WTC11 (cell line): Measurements from ENCODE around the gene ANP32E. TPM values are rescaled to one million over a fixed set of nuclear protein-coding genes. Genes with fewer than 3 reads are reported as not detected.
A peak's percentile ranks its signal among the peaks of the same experiment; 100 is the strongest.

Experiments used
- ATAC-seq: fragments of 200-7000 bp; cut with Tn5 transposase; 2 replicates; pipeline ENCODE4 v1.10.0; 2021; ENCODE audit warnings: mild to moderate bottlenecking, moderate library complexity
- CTCF ChIA-PET: fragments of 300-600 bp; sonication (Branson Sonifier 250); formaldehyde crosslinking; loops from one replicate; lab custom pipeline; 2021; ENCODE audit warnings: antibody characterized with exemption; lab: Charles Lee
- POLR2A ChIA-PET: fragments of 350-600 bp; sonication (Branson Sonifier 250); formaldehyde crosslinking; loops from one replicate; lab custom pipeline; 2021; ENCODE audit warnings: antibody characterized with exemption; lab: Charles Lee
- DNase-seq: peaks from one replicate; pipeline ENCODE4 v3.0.0; 2021; ENCODE audit warnings: low spot score
- H3K27ac Mint-ChIP-seq: 2 replicates; pipeline ENCODE4 v1.8.0; 2021; ENCODE audit warnings: mixed read lengths
- H3K27me3 Mint-ChIP-seq: 2 replicates; pipeline ENCODE4 v1.8.0; 2021; ENCODE audit warnings: low read depth, mild to moderate bottlenecking, moderate library complexity, mixed read lengths
- H3K36me3 Mint-ChIP-seq: 2 replicates; pipeline ENCODE4 v1.8.0; 2021; ENCODE audit warnings: mixed read lengths
- H3K4me1 Mint-ChIP-seq: 2 replicates; pipeline ENCODE4 v1.8.0; 2022; ENCODE audit warnings: mixed read lengths
- H3K4me3 Mint-ChIP-seq: 2 replicates; pipeline ENCODE4 v1.8.0; 2021; ENCODE audit warnings: mild to moderate bottlenecking, moderate library complexity, mixed read lengths
- H3K9me3 Mint-ChIP-seq: 2 replicates; pipeline ENCODE4 v1.8.0; 2021; ENCODE audit warnings: mixed read lengths
- ATF1 ChIP-seq: sonication (generic); formaldehyde crosslinking; IDR thresholded peaks from 2 replicates; pipeline ENCODE4 v1.8.1; 2023; ENCODE audit warnings: mild to moderate bottlenecking, moderate library complexity, missing genetic modification reagents
- CREM ChIP-seq: sonication (generic); formaldehyde crosslinking; IDR thresholded peaks from 2 replicates; pipeline ENCODE4 v1.8.1; 2022; ENCODE audit warnings: mild to moderate bottlenecking, missing genetic modification reagents, moderate library complexity
- FOXK1 ChIP-seq: sonication (generic); formaldehyde crosslinking; IDR thresholded peaks from 2 replicates; pipeline ENCODE4 v1.8.0; 2022; ENCODE audit warnings: mild to moderate bottlenecking, moderate library complexity, missing genetic modification reagents
- FOXP4 ChIP-seq: sonication (generic); formaldehyde crosslinking; IDR thresholded peaks from 2 replicates; pipeline ENCODE4 v1.8.0; 2022; ENCODE audit warnings: mild to moderate bottlenecking, missing genetic modification reagents
- GABPB1 ChIP-seq: sonication (generic); formaldehyde crosslinking; IDR thresholded peaks from 2 replicates; pipeline ENCODE4 v1.8.1; 2023; ENCODE audit warnings: mild to moderate bottlenecking, missing genetic modification reagents
- HMGXB4 ChIP-seq: sonication (generic); formaldehyde crosslinking; IDR thresholded peaks from 2 replicates; pipeline ENCODE4 v1.8.1; 2023; ENCODE audit warnings: mild to moderate bottlenecking, moderate library complexity, missing genetic modification reagents
- NR2C2 ChIP-seq: sonication (generic); formaldehyde crosslinking; IDR thresholded peaks from 2 replicates; pipeline ENCODE4 v1.8.0; 2022; ENCODE audit warnings: mild to moderate bottlenecking, missing genetic modification reagents
- PRRX2 ChIP-seq: fragments of 250-450 bp; sonication (Bioruptor Pico); IDR thresholded peaks from 2 replicates; pipeline ENCODE4 v1.8.0; 2021; ENCODE audit warnings: mild to moderate bottlenecking
- SP1 ChIP-seq: sonication (generic); formaldehyde crosslinking; conservative IDR thresholded peaks from 2 replicates; pipeline ENCODE4 v1.8.1; 2022; ENCODE audit warnings: missing genetic modification reagents
- TEAD1 ChIP-seq: sonication (generic); formaldehyde crosslinking; IDR thresholded peaks from 2 replicates; pipeline ENCODE4 v1.8.0; 2022; ENCODE audit warnings: mild to moderate bottlenecking, missing genetic modification reagents
- USF1 ChIP-seq: sonication (generic); formaldehyde crosslinking; IDR thresholded peaks from 2 replicates; pipeline ENCODE4 v1.8.0; 2022; ENCODE audit warnings: mild to moderate bottlenecking, missing genetic modification reagents
- USF2 ChIP-seq: sonication (generic); formaldehyde crosslinking; IDR thresholded peaks from 2 replicates; pipeline ENCODE4 v1.8.1; 2023; ENCODE audit warnings: mild to moderate bottlenecking, missing genetic modification reagents, moderate library complexity
- ZBTB43 ChIP-seq: sonication (generic); formaldehyde crosslinking; IDR thresholded peaks from 2 replicates; pipeline ENCODE4 v1.8.1; 2023; ENCODE audit warnings: mild to moderate bottlenecking, missing genetic modification reagents
- ZSCAN18 ChIP-seq: fragments of 250-450 bp; sonication (Bioruptor Pico); IDR thresholded peaks from 2 replicates; pipeline ENCODE4 v2.1.2; 2022; ENCODE audit warnings: mild to moderate bottlenecking, moderate library complexity
- total RNA-seq: library from RNA; stranded (reverse); gene quantifications from 3 replicates; pipeline ENCODE4 v1.2.3, GENCODE V29; 2021

The ANP32E gene
- total RNA-seq, 1 experiment from 2014 or later, result 119 TPM

- no peak for TF ChIP-seq HMGXB4 (CRISPR knock-in tag)
Measured at GRCh38 chr1:150283260-150283659, 47.3 kb upstream of the ANP32E start (continued).

GRCh38 chr1:150282558-150282958 is 46.6 kb upstream of the ANP32E start:
- DNase-seq (no peak), ATAC-seq (peak; percentile 23)
- H3K9me3 Mint-ChIP-seq, result no peaks in the 10 kb centered on the region
- CTCF ChIA-PET, result interaction anchor here (0.5 to 7.6 kb wide), 4 partner anchors 10 to 589 kb away, joined by 3 to 123 read pairs (median 26); partner anchors contain the start of genes C1orf54 and CA14
- peak overlapping the region; percentile 95 for H3K27ac Mint-ChIP-seq
- peaks cover 22% of the 10 kb centered on the region for H3K4me1 Mint-ChIP-seq
- TF ChIP-seq FOXK1, result 0 out of 2 replicates have a peak, but pooled peaks have one; percentile 3
- no peak for TF ChIP-seq FOXP4 (CRISPR knock-in tag)
- peak; percentile 76 for TF ChIP-seq USF1 (CRISPR knock-in tag)
- 0 out of 2 replicates have a peak, but pooled peaks have one; percentile 44 for TF ChIP-seq PRRX2 (CRISPR knock-in tag)
- 0 out of 2 replicates have a peak, but pooled peaks have one; percentile 55 for TF ChIP-seq CREM (CRISPR knock-in tag)
- TF ChIP-seq TEAD1 (CRISPR knock-in tag), result no peak
- TF ChIP-seq NR2C2 (CRISPR knock-in tag), result no peak
- no peak for TF ChIP-seq GABPB1 (CRISPR knock-in tag)
- TF ChIP-seq ZSCAN18, result no peak
- TF ChIP-seq ATF1 (CRISPR knock-in tag), result no peak
- TF ChIP-seq SP1 (CRISPR knock-in tag), result peak; percentile 2; the same call in 1 of the 2 replicates
- 0 out of 2 replicates have a peak, but pooled peaks have one; percentile 45 for TF ChIP-seq ZBTB43 (CRISPR knock-in tag)
- TF ChIP-seq USF2 (CRISPR knock-in tag), result peak; percentile 82
- POLR2A ChIA-PET, result interaction anchor here (0.5 to 3.2 kb wide), 10 partner anchors 9 to 395 kb away, joined by 4 to 23 read pairs (median 5); partner anchors contain the start of genes APH1A, C1orf54, CA14 and RPRD2
- peaks cover 36% of the 10 kb centered on the region for H3K27me3 Mint-ChIP-seq
- peaks cover 18% of the 10 kb centered on the region for H3K36me3 Mint-ChIP-seq
- peak overlapping the region; percentile 91 for H3K4me3 Mint-ChIP-seq
